GM12864 (cell line): ENCODE results near the gene HDGFL3.

Experiments used
- DNase-seq: peaks from one replicate; pipeline ENCODE4 v3.0.0-alpha.2; 2011; ENCODE audit warnings: low read depth
- H3K4me3 ChIP-seq: 2 replicates; pipeline ENCODE4 v1.5.1; 2011; ENCODE audit warnings: mild to moderate bottlenecking, low read depth, low read length, control low read depth
- TF ChIP-seq, protein P1 (sequence below): IDR thresholded peaks from 2 replicates; pipeline ENCODE4 v1.5.1; 2011; ENCODE audit warnings: low read depth, mild to moderate bottlenecking, moderate library complexity, low read length, control low read depth, inconsistent platforms; ENCODE audit errors: missing control alignments

HDGFL3 gene

DNA sequence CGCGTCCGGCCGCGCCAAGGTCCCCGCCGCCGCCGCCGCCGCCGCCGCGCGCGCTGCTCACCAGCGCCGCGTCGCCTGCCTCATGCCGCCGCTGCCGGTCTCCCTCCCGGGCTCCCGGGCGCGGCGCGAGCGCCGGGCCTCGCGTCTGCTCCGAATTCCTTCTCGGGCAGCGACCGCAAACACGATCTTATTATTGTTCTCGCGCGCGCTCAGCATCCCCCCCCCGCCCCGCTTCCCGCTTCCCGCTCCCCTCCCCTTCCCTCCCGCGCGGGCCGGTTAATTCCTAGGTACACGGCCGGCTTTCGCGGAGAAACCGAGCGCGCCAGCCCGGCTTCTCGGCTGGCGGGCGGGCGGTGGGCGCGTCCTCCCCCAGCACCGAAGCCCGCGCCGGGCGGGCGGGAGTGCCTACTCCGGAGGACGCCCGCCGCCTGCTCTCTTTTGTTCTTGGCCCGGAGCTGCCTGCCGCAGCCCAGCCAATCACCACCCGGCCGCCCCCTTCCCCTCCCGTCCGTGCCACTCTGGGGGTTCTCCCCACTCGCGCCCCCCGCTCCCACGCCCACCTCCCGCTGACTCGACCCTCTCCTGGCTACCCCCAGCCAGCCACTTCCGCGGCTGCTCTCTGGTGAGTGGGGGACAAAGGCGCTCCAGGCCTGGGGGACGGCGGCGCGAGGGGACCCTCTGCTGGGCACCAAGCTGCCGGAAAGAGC lies at the start of gene HDGFL3:
Gene HDGFL3, minus strand, starts transcription at position 164 of the 707 bp plus-strand sequence. CDS start 409 bp downstream, outside the sequence.
- peak within 1 kb of the TSS; percentile 80 for H3K4me3 ChIP-seq
- no peak for DNase-seq
- TF ChIP-seq, protein P1, sequence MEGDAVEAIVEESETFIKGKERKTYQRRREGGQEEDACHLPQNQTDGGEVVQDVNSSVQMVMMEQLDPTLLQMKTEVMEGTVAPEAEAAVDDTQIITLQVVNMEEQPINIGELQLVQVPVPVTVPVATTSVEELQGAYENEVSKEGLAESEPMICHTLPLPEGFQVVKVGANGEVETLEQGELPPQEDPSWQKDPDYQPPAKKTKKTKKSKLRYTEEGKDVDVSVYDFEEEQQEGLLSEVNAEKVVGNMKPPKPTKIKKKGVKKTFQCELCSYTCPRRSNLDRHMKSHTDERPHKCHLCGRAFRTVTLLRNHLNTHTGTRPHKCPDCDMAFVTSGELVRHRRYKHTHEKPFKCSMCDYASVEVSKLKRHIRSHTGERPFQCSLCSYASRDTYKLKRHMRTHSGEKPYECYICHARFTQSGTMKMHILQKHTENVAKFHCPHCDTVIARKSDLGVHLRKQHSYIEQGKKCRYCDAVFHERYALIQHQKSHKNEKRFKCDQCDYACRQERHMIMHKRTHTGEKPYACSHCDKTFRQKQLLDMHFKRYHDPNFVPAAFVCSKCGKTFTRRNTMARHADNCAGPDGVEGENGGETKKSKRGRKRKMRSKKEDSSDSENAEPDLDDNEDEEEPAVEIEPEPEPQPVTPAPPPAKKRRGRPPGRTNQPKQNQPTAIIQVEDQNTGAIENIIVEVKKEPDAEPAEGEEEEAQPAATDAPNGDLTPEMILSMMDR: peak; percentile 15

DNA sequence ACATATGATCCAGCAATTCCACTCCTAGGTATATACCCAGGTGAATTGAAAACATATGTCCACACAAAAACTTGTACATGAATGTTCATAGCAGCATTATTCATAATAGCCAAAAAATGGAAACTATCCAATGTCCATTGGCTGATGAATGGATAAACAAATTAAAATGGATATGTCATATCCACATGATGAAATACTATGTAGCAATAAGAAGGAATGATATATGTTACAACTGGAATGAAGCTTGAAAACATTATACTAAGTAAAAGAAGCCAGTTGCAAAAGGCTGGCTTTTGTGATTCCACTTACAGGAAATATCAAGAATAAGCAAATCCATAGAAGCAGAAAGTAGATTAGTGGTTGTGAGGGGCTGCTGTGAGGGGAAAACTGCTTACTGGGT lies 43.2 kb upstream of the HDGFL3 start:
- no peak overlapping the region for H3K4me3 ChIP-seq
- no peak for DNase-seq
- TF ChIP-seq, protein P1: no peak

DNA sequence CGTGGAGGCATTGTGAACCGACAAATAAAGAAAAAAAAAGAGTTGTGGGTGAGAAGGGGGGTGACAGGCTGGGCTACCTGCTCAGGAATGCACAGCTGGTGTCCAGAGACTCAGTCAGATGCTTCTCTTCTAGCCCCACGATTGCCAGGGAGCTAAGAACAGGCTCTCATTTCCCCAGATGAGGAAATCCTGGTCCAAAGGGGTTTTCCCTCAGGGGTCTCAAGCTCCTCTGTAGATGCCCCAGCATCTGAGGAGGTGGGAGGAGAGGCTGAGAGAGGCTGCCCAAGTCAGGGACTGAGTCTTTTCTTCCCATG lies 41.4 kb upstream of the HDGFL3 start:
- no peak overlapping the region for H3K4me3 ChIP-seq
- TF ChIP-seq, protein P1: no peak
- DNase-seq: no peak

DNA sequence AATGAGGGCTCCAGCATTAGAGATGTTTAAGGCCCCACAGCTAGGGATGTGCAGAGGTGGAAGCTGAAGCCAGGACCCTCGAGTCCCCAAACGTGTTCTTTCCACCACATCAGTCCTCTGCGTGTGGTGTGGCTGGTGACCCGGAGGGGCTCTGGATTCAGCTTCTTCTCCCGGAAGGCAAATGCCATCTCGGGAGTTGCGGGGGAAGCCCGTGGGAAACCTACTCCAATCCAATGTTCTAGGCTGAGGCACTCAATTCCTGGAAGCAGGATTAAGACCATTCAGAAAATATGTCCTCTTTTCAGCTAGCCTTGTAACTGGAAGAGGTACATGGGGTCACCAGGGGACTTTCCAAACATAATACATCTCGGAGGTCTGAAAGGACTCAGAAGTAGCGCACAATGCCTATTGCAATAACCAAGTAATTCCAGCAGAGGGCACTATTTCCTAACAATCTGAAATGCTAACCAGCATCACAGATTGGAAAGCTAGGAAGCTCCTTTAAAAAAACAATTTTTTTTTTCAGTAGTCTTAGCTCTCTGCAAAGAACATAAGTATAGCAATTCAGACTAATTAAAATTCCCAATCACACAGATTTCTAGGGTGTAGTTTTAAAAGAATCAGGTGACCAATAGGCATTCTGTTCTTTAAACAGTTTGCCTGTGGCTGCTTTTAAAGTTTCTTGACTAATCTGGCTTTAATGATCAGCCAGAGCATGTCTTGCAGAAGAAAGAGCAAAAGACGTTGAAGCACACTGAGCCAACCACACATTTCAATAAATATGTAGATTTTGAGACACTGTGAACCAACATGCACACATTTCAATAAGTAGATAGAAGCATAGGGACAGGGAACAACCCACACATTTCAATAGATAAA lies 40.8 kb upstream of the HDGFL3 start:
- DNase-seq: peak; percentile 29
- no peak overlapping the region for H3K4me3 ChIP-seq
- TF ChIP-seq, protein P1: peak; percentile 78

DNA sequence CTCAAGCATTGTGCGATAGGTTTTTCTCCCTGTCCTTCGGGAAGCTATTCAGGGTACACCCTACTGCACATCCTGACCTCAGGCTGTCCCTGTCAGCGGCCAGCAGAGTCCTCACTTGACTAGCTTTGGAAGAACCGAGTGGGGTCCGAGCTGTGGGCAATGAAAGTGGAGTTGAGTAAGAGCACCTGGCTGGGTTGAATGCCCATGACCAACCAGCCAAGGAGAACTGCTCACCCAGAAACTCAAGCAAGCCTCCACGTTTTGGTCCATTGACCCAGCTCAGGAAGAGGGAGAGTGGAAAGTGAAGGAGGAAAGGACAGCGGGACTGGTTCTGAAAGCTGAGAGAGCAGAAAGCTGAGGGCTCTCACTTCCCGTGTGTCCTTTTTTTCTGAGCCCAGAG lies 36.0 kb upstream of the HDGFL3 start:
- no peak for DNase-seq
- TF ChIP-seq, protein P1: no peak
- no peak overlapping the region for H3K4me3 ChIP-seq

DNA sequence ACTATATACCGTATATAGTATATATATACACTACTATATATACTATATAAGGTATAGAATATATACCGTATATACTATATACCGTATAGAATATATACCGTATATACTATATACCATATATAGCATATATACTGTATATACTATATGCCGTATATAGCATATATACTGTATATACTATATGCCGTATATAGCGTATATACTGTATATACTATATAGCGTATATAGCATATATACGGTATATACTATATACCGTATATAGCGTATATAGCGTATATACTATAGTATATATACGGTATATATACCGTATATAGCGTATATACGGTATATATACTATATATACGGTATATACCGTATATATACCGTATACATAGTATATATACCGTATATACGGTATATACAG lies 22.6 kb upstream of the HDGFL3 start:
- no peak overlapping the region for H3K4me3 ChIP-seq
- DNase-seq: no peak
- TF ChIP-seq, protein P1: no peak
